HG02884 (cell line): ENCODE data around the gene AP1S2.
"Not testable (repeated sequence)": the region's sequence is repeated elsewhere in the genome, so short reads cannot be mapped to it uniquely, and the experiment has no call there.

Experiments used
- ATAC-seq: cut with Tn5 transposase; IDR thresholded peaks from one replicate; pipeline ENCODE4 v1.9.1; 2021; ENCODE audit warnings: mild to moderate bottlenecking, moderate library complexity; ENCODE audit not compliant: unreplicated experiment

The AP1S2 gene

DNA sequence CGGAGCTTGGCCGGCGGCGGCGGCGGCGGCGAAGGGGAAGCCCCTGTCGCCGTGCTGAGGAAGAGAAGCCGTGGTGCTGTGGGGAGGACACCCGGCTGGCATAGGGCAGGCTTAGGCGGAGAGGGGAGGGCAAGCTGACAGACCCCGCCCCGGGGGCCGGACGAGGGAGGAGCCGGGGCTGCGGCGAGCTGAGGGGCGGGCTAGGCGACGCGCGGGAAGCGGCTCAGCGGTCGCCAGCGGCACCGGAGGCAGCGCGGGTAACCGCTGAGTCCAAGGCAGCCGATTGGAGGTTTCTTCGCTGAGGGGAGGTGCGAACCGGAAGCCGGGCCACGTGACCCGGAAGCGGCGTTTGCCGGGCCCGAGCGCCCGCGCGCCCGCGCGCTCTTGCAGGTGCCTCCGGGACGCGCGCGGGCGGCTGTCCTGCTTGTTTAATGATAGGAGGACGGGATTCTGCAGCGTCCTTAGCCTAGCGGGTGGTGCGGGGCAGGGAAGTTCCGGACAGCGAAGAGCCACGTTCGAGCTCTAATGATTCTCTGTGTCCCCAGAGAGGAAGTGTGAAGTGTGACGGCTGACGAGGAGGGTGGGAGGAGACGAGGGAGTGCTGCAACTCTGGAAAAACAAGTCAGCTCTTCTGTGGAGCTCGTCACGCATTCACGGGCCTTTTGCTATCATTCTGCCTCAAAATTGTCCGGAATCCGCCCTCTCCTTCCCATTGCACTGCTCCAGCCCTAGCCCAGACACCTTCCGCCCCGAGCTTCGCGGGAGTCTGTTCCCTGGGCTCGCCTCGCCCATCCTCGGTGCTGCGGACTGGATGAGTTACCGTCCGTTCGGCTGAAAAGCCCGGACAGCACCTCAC is at the start of gene AP1S2:
TSS of gene AP1S2 (minus strand) at position 102 of the 856 bp plus-strand sequence. CDS start 2,289 bp downstream, outside the sequence.
- ATAC-seq, result peak; percentile 93

DNA sequence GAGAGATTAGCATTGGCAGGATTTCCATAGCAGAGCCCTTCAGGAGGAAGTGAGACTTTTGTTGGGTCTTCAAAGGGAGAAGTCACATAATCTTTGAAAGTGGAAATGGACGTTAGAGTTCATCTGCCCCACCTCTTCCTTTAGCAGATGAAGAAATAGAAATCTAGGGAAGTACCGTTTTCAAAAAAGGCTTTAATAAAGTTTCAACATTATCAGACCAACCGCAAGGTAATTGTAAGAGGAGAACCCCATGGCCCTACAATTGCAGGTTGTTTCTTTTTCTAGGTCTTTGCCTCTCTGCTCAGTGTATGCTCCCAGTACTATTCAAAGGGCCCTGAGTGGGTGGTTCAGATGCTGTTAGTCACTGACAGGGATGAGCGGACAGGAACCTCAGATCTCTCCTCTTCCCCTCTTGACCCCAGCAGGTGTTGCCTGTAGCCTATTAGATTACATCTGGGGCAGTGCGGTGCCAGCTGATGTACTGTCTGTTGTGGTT is 48.6 kb upstream of the AP1S2 start:
- ATAC-seq, result peak; percentile 96

DNA sequence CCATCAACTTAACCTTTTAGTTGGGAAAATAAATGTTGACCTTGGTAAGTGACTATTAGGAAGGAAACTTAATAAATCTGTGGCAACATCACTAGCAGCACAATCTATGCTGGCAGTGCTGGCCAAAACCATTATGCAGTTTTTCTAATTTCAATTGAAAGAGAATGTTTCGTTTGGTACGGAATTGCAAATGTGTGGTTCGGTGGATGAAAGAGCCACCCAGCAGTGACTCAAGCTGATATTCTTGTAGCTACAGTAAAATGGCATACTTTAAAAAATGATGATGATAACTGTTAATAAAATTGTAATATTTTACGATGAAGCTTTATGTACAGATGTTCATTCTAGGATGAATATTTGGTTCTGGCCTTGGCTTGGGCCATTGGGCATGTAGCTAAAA is 40.7 kb upstream of the AP1S2 start:
- no peak for ATAC-seq

DNA sequence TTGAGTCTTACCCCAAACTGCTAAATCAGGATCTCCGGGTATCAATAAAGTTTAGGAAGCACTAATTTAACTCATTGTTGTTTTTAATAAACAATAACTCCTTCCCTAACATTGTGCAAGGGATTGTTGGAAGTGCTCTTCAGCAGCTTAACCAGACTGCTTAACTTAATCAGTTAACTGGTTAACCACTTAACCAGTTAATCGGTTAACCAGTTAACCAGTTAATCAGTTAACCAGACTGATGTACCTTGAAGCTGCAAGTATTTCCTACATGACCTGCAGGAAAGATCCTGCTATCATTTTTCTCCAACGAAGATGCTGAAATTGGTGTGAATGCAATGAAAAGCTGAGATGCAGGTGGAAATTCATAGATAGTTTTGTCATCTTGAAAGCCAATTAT is 40.1 kb upstream of the AP1S2 start:
- no peak for ATAC-seq

DNA sequence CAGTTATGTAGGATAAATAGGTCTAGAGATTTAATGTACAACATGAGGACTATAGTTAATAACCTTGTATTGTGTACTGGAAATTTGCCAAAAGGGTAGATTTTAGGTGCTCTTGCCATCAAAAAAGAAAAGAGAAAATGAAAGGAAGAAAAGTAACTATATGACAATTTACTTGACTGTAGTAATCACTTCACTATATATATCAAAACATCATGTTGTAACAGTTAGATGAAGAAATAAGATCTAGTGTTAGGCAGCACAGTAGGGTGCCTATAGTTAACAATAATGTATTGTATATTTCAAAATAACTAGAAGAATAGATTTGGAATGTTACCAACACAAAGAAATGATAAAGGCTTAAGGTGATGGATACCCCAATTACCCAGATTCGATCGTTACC is 35.9 kb upstream of the AP1S2 start:
- no peak for ATAC-seq

DNA sequence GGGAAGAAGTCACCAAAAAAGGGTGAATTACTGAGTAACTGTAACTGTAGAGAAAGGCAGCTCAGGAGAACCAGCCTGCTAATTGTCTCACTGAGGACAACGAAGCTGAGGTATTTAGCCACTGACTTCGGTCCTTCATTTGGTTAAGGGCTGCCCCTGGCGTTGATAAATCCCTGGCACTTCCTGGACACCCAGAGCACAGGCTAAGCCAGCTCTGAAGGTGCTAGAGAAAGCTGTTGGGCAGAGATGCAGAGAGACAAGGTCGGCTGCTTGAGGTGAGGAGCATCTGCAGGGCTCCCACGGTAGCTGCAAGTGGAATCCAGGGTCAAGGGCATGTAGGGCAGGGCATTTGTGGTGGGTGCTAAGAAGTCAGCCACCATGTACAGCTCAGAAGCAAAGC is 33.4 kb upstream of the AP1S2 start:
- no peak for ATAC-seq

DNA sequence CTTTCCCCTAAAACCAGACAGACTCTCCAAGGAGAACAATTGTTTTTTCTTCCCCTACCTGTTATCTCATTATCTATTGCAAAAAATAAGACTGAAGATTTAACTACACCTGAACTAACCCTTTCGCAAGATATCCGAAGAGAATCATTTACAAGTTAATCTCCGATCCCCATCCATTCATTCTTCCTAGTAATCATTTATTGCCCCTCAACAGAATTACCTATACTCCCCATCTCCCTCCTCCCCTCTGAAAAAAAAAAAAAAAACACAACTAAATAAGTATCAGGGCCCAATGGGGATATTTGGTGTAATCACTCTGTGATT is 28.9 kb upstream of the AP1S2 start:
- ATAC-seq, result no peak

DNA sequence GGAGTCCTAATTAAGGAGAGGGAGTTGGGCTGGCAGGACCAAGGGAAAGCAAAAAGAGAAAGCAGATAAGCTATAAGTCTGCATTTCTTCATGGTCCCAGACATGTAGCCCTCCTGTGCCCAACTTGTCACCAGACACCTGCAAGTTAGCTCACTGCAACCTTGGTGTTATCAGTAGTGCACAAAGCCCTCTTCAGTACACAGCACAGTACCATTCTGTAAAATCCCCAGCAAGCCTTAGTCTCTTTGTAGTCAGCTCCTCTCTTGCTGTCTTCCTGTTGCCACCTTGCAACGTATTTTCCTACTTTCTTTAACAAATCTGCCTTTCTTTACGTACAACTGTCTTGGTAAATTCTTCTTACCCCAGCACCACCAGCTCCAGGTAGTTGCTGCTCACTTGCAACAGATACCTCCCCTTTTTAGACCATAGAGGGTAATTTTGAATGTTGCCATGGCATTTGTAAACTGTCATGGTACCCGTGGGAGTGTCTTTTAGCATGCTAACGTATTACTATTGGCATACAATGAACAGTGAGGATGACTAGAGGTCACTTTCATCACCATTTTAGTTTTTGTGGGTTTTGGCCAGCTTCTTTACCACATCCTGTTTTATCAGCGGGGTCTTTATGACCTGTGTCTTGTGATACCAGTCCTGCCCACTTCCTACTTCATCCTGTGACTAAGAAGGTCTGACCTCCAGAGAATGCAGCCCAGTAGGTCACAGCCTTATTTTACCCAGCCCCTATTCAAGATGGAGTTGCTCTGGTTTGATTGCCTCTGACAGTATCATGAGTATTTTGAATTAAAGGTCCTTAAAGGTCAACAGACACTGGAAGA is 28.3 kb upstream of the AP1S2 start:
- peak; percentile 65 for ATAC-seq

DNA sequence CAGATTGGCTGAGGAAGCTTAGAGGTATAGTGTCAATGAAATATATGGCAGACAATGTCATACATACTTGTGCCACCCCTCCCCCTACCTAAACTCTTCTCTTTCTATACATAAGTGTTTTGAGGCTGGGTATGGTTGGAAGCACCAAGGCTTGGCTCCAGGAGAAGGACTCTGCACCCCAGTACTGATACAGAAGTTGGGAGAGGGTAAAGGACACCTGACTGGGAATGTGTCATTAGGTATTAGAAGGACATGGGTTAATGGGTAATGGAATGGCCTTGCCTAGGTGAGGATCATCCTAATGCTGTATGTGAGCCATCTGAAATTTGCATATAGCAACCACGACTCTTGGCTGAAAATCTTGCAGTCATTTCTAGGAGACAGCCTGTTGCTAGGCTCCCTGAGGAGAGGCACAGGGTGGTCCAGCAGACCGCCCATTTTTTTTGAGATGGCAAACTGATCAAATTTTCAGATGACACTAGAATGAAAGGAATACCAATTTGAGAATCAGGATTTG is 26.8 kb upstream of the AP1S2 start:
- no peak for ATAC-seq

DNA sequence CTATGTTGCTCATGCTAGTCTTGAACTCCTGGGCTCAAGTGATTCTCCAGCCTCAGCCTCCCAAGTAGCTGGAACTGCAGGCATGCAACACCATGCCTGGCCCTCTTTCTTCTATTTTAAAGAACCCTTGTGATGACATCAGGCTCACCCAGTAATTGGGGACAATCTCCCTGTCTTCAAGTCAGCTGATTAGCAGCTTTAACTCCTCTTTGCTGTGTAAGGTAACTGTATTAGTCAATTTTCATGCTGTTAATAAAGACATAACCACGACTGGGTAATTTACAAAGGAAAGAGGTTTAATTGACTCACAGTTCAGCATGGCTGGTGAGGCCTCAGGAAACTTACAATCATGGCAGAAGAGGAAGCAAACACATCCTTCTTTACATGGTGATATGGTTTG is 23.3 kb upstream of the AP1S2 start:
- ATAC-seq, result not testable (repeated sequence)

DNA sequence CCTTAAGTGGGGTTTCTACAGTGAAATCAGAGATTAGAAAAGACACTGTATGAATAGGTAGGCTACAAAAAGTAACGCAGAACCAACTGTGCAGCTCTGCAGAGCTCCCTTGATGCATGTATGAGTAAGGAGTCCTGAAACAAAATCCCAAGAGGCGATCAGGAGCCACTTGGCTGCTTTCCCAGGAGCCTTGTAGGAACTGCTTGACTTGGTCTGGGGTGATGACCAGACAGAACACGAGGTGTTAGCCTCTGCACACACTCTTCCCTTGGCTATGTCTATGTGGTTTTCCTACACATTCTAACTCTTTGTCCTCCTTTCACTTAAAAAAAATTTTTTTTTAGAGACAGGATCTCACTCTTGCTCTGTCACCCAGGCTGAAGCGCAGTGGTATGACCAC is 22.8 kb upstream of the AP1S2 start:
- no peak for ATAC-seq

DNA sequence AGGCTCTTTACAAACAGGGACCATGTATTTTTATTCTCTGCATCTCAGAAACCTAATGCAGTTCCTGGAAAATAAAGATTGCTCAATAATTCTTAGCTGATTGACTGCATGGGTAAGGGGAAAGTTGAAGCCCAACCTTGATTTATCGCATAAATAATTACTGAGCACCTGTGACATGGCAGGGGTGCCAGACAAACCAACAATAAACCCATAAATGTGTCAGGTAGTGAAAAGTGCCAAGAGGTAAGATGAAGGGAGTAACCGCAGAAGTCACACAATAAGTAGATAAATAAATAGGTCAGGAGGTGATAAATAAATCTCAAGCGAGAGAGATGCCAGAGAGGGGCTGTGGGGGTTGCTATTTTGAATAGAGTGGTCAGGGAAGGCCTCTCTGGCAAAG is 20.1 kb upstream of the AP1S2 start:
- ATAC-seq, result no peak

DNA sequence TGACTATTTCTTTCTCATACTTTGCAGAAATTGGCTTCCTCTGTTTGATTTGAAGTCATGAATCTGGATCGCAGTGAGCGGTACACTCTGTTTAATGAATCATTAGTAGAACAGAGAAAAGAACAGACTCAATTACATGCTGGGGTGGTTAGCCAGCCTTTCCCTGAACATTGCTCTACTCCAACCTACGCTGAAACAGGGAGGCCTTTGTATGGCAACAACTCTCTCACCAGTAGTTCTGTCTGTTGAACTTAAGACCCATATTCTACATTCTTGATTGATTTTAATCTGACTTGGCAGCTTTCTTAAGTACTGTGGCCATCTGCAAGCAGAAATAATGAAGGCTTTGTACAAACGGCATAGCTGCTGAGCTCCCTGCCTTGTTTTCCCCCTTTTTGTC is 19.0 kb upstream of the AP1S2 start:
- ATAC-seq, result no peak

DNA sequence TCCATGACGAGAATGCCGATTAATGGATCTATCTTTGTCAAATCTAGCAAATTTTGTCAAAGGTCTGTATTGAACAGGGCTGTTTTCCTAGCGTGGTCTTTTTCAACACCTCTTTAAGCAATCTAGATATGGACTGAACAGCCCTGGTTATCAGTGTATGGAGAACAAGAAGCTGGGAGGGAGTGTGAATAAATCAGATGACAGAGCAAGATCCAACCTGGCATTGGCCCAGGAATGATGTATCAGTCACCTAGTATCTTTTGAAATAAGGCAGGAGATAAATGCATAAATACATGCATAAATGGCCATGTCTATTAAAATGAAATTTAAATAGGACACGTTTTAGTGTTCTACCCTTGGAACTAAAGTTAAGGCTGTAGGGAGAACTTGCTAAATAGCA is 15.7 kb upstream of the AP1S2 start:
- no peak for ATAC-seq

DNA sequence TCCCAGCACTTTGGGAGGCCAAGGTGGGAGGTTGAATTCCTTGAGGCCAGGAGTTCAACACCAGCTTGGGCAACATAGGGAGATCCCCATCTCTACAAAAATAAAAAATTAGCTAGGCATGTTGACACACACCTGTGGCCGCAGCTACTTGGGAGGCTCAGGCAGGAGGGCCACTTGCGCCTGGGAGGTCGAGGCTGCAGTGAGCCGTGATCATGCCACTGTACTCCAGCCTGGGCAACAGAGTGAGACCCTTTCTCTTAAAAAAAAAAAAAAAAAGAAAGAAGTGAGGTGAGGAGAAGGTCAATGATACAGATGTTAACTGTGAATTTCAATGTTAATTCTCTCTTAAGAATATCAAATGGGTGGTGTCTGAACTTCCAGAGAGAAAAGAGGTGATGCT is 15.1 kb upstream of the AP1S2 start:
- no peak for ATAC-seq

DNA sequence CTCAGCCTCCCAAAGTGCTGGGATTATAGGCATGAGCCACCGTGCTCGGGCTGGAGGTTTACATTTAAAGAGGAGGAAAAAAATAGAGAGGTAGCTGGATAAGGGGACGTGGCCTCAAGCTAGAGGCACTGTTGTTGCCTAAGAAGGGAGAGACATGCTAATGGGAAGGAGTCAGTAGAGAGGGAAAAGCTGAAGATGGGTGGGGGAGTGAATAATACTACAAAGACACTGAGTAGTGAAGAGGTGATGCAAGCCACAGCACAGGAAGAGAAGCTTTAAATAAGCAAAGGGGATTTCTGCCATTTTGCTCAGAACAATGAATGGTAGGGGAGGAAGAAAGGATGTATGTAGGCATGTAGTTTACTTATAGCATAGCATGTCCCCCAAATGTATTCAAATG is 11.5 kb upstream of the AP1S2 start:
- no peak for ATAC-seq

DNA sequence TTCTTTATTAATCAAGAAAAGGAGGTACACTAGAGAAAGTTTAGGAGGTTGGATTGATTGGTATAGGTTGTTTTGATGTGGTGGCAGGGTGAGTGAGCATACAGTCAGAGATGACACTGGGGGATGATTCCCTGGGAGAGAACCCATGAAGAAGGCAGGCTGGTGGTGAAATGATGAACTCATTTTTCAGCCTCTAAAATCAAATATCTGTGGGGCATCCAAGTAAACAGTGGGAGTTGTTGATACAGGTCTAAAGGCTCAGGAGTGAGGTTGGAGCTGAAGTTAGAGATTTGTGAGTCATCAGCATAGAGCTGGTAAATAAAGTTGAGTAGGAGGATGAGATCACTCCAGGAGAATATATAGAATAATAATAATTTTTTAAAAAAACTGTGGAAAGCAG is 10.0 kb upstream of the AP1S2 start:
- ATAC-seq, result no peak

DNA sequence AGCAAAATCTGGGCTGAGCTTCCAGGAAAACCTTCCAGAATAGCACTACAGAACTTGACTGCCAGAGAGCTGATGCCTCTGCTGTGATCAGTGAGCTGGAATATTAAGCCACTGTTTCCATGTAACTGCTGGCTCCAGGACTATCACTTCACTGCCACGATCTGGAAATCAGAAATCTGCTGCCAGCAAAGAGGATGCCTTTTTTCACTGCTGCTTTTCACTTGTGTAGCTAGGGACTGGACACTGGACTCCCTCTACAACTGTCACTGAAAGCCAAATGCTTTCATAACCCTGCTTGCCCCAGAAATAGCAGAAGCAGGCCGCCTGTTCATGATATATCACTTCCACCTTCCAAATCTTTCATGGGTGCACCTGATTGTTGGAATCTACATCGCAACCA is 9.4 kb upstream of the AP1S2 start:
- no peak for ATAC-seq

DNA sequence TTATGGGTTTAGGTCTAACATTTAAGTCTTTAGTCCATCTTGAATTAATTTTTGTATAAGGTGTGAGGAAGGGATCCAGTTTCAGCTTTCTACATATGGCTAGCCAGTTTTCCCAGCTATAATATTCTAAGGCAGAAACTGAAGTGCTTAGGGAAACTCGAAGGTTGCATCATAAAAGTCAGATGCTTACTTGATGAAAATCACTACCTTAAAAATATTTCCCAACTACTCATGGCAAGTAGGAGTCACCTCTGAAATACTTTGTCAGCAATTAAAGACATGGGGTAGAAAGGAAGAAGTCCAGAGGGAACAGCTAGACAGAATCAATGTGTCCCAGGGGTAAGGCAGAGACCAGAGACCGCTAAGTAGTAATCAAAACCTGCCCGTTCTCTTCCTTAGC is 6.3 kb upstream of the AP1S2 start:
- ATAC-seq, result no peak

DNA sequence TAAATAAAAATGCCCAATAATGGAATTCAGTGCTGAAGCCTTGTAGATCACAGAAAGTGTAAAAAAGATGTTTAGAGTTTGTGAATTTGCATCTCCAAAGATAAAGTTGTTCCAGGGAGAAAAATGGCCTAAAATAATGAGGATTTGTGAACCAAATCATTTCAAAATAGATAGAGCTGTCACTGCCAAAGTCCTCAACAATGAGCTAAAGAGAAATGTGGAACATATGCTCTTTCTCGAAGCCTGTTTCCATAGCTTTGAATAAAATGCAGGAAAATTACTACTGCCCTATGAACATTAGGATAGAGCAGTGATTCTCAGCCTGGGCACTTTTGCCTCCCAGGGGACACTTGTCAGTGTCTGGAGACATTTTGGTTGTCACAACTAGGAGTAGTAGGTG is 3.4 kb upstream of the AP1S2 start:
- ATAC-seq, result no peak

DNA sequence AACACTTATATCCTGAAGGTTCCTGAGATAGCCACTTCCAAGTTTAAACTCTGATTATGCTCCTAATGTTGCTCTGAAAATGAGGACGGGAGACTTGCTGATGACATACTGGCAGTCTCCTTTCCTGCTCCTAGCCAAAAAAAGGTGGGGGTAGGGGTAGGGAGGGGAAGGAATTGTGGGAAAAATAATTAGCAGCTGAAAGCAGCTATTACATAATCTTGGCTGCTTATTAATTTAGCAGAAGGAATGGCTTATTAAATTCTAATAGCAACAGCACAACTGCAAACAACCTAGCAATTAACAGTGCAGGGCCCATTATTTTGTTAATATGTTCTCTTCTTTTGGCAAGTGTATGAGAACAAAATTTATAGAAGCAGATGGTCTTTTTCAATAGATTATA is 2.0 kb upstream of the AP1S2 start:
- no peak for ATAC-seq

DNA sequence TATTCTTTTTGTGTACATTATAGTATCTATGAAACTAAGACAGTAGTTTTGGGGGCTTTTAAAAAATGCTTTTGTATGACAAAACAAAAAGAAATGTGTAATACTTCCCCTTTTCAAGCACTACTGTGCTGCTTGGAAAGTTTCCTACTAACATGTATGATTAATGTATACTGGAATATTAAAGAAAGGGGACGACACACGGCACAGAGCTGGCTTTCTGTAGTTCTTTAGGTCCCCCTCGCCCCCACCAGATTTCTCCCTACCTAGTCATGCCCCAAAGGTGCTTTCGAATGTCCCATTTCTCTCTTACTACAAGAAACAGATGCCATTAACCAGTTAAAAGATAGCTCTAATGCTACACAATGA is 1.6 kb upstream of the AP1S2 start:
- no peak for ATAC-seq
